Stimulated activated naive B cell treated with anti-CD40 and anti-IgM and Interleukin-4, amounts not matched to agents 10 μg/mL and 1 μg/mL and 100 μg/mL, for 72 hours (primary cell): ENCODE results near the gene SPATA31D1.

Source experiments
- ATAC-seq, 2 donors: fragments of 150-1000 bp; cut with Tn5 transposase; replicated peaks; 2 replicates each; pipeline ENCODE4 v1.10.0; 2021; ENCODE audit warnings: moderate library complexity in 1 of 2
- DNase-seq: peaks from one replicate; pipeline ENCODE4 v3.0.0; 2021
- H3K27ac Mint-ChIP-seq: one replicate; pipeline ENCODE4 v1.8.0; 2022; ENCODE audit warnings: mild to moderate bottlenecking, mixed read lengths
- H3K27me3 Mint-ChIP-seq, 2 donors: one replicate each; pipeline ENCODE4 v1.8.0; 2022; ENCODE audit warnings: mixed read lengths in 2 of 2
- H3K36me3 Mint-ChIP-seq, 2 donors: one replicate each; pipeline ENCODE4 v1.8.0; 2022; ENCODE audit warnings: mixed read lengths in 2 of 2, mild to moderate bottlenecking in 1 of 2
- H3K4me1 Mint-ChIP-seq, 2 donors: one replicate each; pipeline ENCODE4 v1.8.0; 2022; ENCODE audit warnings: mixed read lengths in 2 of 2, mild to moderate bottlenecking in 1 of 2
- H3K4me3 Mint-ChIP-seq, 2 donors: one replicate each; pipeline ENCODE4 v1.8.0; 2022; ENCODE audit warnings: mild to moderate bottlenecking in 2 of 2, mixed read lengths in 2 of 2, moderate library complexity in 1 of 2
- H3K9me3 Mint-ChIP-seq, 2 donors: one replicate each; pipeline ENCODE4 v1.8.0; 2022; ENCODE audit warnings: mixed read lengths in 2 of 2, mild to moderate bottlenecking in 1 of 2

The SPATA31D1 gene

DNA sequence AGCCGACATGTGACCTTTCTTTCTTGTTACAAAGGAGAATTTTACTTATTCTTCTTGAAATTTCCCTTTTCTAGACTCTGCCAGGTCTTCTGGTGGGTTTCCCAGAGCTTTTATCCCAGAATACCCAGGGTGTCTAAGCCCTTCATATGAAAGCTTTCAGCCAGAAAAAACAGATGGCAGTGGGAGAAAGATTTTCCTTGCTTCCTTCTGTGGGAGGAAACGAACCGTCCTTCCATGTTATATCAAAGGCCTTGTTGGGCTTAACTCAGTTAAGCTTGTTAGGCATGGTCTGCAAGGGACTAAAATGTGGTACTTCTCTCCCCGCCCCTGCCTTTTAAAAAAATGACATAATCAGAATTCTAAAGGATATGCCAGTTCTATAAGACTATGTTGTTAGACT, 47.5 kb downstream of the SPATA31D1 start:
- ATAC-seq (no peak), DNase-seq (no peak)
- Mint-ChIP-seq H3K36me3 (no peaks in the 10 kb centered on the region), H3K4me3 (no peak overlapping the region), H3K27ac (no peak overlapping the region), H3K27me3 (peaks cover 0 to 5% of the 10 kb centered on the region in 2 donors), H3K4me1 (peaks cover 2 to 6% of the 10 kb centered on the region in 2 donors), H3K9me3 (no peaks in the 10 kb centered on the region)

DNA sequence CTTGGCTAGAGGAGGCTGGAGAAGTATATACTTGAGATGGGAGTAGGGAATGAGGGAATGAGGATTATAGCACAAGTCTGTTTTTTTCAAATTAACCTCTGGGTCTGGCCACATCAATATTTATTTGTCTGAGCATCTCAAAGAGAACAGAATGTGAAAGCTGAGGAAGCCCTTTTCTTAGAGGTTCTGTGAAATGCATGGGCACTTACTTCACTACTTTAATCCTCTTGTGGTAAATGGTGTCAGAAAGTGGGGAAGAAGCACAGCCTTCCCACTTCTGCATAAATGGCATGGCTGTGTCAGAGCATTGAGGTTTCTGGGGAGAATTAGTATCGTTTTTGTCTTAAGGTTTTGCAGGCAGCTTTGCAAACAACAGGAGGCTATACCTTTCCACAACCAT, 48.6 kb downstream of the SPATA31D1 start:
- H3K27ac Mint-ChIP-seq: no peak overlapping the region
- H3K9me3 Mint-ChIP-seq: no peaks in the 10 kb centered on the region
- H3K4me1 Mint-ChIP-seq: peaks cover 2 to 6% of the 10 kb centered on the region in 2 donors
- ATAC-seq (no peak), DNase-seq (no peak)
- no peaks in the 10 kb centered on the region for H3K36me3 Mint-ChIP-seq
- no peak overlapping the region for H3K4me3 Mint-ChIP-seq
- no peaks in the 10 kb centered on the region for H3K27me3 Mint-ChIP-seq

DNA sequence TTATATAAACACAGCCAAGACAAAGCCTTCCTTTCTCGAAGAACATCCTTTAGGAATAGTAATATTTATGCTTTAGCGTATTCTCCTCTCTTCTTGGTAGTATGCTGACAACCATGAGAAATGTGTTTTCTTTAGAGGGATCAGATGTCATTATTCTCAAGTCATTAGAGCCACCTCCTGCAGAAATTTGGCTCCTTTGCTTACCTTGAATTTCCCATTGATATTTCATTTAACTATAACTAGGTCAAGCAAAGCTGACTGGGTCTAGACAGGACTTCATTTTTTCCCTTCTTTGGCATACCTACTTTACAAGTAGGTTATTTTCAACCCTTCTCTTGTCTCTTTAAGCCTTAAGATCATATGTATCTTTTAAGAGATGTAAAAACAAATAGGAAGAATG, 50.3 kb downstream of the SPATA31D1 start:
- no peaks in the 10 kb centered on the region for H3K36me3 Mint-ChIP-seq
- peaks cover 2 to 6% of the 10 kb centered on the region in 2 donors for H3K4me1 Mint-ChIP-seq
- H3K4me3 Mint-ChIP-seq: no peak overlapping the region
- no peaks in the 10 kb centered on the region for H3K27me3 Mint-ChIP-seq
- H3K9me3 Mint-ChIP-seq: no peaks in the 10 kb centered on the region
- H3K27ac Mint-ChIP-seq: no peak overlapping the region
- DNase-seq (no peak), ATAC-seq (no peak)
